Trophoblast cell (in vitro differentiated cells and primary cell): Measurements from ENCODE around the gene ANGPTL7.
A peak's percentile ranks its signal among the peaks of the same experiment; 100 is the strongest.

Source experiments
- DNase-seq, 2 donors: peaks; one replicate each; pipeline ENCODE4 v3.0.0-alpha.2; 2016
- H2AFZ ChIP-seq: 2 replicates; pipeline ENCODE4 v1.6.1; 2013; ENCODE audit warnings: low read length, moderate library complexity, mild to moderate bottlenecking; ENCODE audit not compliant: insufficient read depth, poor library complexity
- H2AK5ac ChIP-seq: 2 replicates; pipeline ENCODE4 v1.6.1; 2013; ENCODE audit warnings: mild to moderate bottlenecking, low read length
- H2BK120ac ChIP-seq: 2 replicates; pipeline ENCODE4 v1.6.1; 2013; ENCODE audit warnings: low read length, mild to moderate bottlenecking, moderate library complexity; ENCODE audit not compliant: insufficient read depth, poor library complexity
- H2BK12ac ChIP-seq: 2 replicates; pipeline ENCODE4 v1.6.1; 2013; ENCODE audit warnings: mild to moderate bottlenecking, low read length, moderate library complexity
- H2BK5ac ChIP-seq: 2 replicates; pipeline ENCODE4 v1.6.1; 2013; ENCODE audit warnings: low read length, low read depth, moderate library complexity, mild to moderate bottlenecking; ENCODE audit not compliant: poor library complexity
- H3K14ac ChIP-seq: 2 replicates; pipeline ENCODE4 v1.6.1; 2013; ENCODE audit warnings: mild to moderate bottlenecking, low read length
- H3K18ac ChIP-seq: 2 replicates; pipeline ENCODE4 v1.6.1; 2013; ENCODE audit warnings: mild to moderate bottlenecking, low read length
- H3K23ac ChIP-seq: 2 replicates; pipeline ENCODE4 v1.6.1; 2013; ENCODE audit warnings: low read length
- H3K27ac ChIP-seq: 2 replicates; pipeline ENCODE4 v1.5.1; 2013; ENCODE audit warnings: low read depth, mild to moderate bottlenecking, inconsistent platforms, low read length, moderate library complexity
- H3K27me3 ChIP-seq: 2 replicates; pipeline ENCODE4 v1.6.1; 2013; ENCODE audit warnings: inconsistent platforms, mild to moderate bottlenecking, low read length, moderate library complexity; ENCODE audit not compliant: insufficient read depth
- H3K36me3 ChIP-seq, 2 experiments: 1 replicate in 1 of 2; 2 replicates in 1 of 2; pipeline ENCODE4 v1.6.1; 2013; ENCODE audit warnings: low read length in 2 of 2, mild to moderate bottlenecking in 2 of 2, moderate library complexity in 1 of 2; ENCODE audit not compliant: insufficient read depth in 2 of 2, control insufficient read depth in 1 of 2
- H3K4ac ChIP-seq: 2 replicates; pipeline ENCODE4 v1.6.1; 2013; ENCODE audit warnings: low read depth, mild to moderate bottlenecking, low read length, moderate library complexity
- H3K4me1 ChIP-seq, 2 experiments: 1 replicate in 1 of 2; 2 replicates in 1 of 2; pipeline ENCODE4 v1.6.1; 2013; ENCODE audit warnings: low read length in 2 of 2, mild to moderate bottlenecking in 2 of 2, moderate library complexity in 1 of 2; ENCODE audit not compliant: insufficient read depth in 2 of 2, control insufficient read depth in 1 of 2
- H3K4me2 ChIP-seq: 2 replicates; pipeline ENCODE4 v1.6.1; 2013; ENCODE audit warnings: inconsistent platforms, mild to moderate bottlenecking, low read length, moderate library complexity
- H3K4me3 ChIP-seq: 2 replicates; pipeline ENCODE4 v1.5.1; 2013; ENCODE audit warnings: mild to moderate bottlenecking, low read depth, low read length, inconsistent platforms
- H3K79me1 ChIP-seq: one replicate; pipeline ENCODE4 v1.6.1; 2013; ENCODE audit warnings: low read length
- H3K79me2 ChIP-seq: 2 replicates; pipeline ENCODE4 v1.6.1; 2013; ENCODE audit warnings: low read length, mild to moderate bottlenecking; ENCODE audit not compliant: control insufficient read depth, insufficient read depth, poor library complexity
- H3K9ac ChIP-seq: 2 replicates; pipeline ENCODE4 v1.6.1; 2013; ENCODE audit warnings: mild to moderate bottlenecking, low read length
- H3K9me3 ChIP-seq: 2 replicates; pipeline ENCODE4 v1.6.1; 2013; ENCODE audit warnings: low read depth, mild to moderate bottlenecking, control low read depth, inconsistent platforms, low read length; ENCODE audit not compliant: insufficient read depth
- H4K12ac ChIP-seq: 2 replicates; pipeline ENCODE4 v1.6.1; 2013; ENCODE audit warnings: low read depth, mild to moderate bottlenecking, low read length, moderate library complexity
- H4K8ac ChIP-seq: 2 replicates; pipeline ENCODE4 v1.6.1; 2013; ENCODE audit warnings: low read depth, mild to moderate bottlenecking, low read length, moderate library complexity
- H4K91ac ChIP-seq: one replicate; pipeline ENCODE4 v1.6.1; 2013; ENCODE audit warnings: low read depth, mild to moderate bottlenecking, low read length, moderate library complexity
- WGBS: extraction: QIAGEN DNeasy Blood & Tissue Kit; methylation state at CpG from one replicate; pipeline ENCODE4 v1.1.7; 2013; ENCODE audit warnings: missing lambda C conversion rate; ENCODE audit not compliant: insufficient read length, insufficient coverage; ENCODE audit errors: extremely low coverage; 5-methylcytosine and 5-hydroxymethylcytosine counted together

The ANGPTL7 gene

GRCh38 chr1:11175461-11175860 is 13.7 kb upstream of the ANGPTL7 start:
- no CpG with 5 or more reads among the region's 10 CpGs for WGBS

DNA sequence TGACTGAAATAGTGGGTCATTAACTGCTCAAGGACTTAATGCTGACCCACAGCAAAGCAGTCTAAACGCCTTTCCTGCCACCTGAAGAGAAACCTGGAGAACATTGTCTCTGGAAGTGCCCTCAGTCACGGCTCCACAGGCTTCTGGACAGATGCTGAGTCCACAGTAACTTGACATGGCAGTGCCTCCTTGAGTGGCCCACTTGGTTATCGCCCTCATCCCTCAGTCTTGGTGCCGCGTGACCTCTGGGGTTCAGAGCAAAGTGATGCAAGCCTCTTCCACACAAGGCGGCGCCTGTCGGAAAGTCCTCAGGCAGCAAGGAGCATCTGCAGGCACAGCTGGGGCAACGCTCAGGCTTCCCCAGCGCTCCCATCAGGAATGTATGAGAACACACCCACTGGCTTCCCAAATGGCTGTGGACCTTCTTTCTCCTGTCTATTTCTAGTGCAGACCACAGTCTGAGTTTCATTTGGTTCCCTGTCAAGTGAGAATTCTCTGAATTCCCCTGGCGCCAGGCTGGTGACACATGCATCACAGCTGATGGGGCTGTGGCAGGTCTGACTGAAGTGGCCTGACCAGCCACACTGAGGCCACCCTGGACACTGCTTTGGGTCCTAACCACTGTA is 13.0 kb upstream of the ANGPTL7 start:
- H3K36me3 ChIP-seq: peaks cover 0 to 4% of the 10 kb centered on the region in 2 experiments
- no peak overlapping the region for H2BK12ac ChIP-seq
- no peak overlapping the region for H4K12ac ChIP-seq
- H3K4ac ChIP-seq: no peak overlapping the region
- peak; percentile 81 to 93 for DNase-seq
- H3K9me3 ChIP-seq: no peaks in the 10 kb centered on the region
- no peaks in the 10 kb centered on the region for H3K79me1 ChIP-seq
- no peak overlapping the region for H2BK5ac ChIP-seq
- peak overlapping the region; percentile 12 for H4K91ac ChIP-seq
- H3K4me1 ChIP-seq: peaks cover 18 to 20% of the 10 kb centered on the region in 2 experiments
- no peaks in the 10 kb centered on the region for H3K27me3 ChIP-seq
- no peak overlapping the region for H3K4me3 ChIP-seq
- H3K79me2 ChIP-seq: no peaks in the 10 kb centered on the region
- H3K4me2 ChIP-seq: no peak overlapping the region
- H3K9ac ChIP-seq: no peak overlapping the region
- H4K8ac ChIP-seq: no peak overlapping the region
- peak overlapping the region; percentile 5 for H2AK5ac ChIP-seq
- no peak overlapping the region for H3K14ac ChIP-seq
- no peak overlapping the region for H2AFZ ChIP-seq
- H2BK120ac ChIP-seq: no peak overlapping the region
- no CpG with 5 or more reads among the region's 11 CpGs for WGBS
- H3K27ac ChIP-seq: peak overlapping the region; percentile 56
- H3K23ac ChIP-seq: no peak overlapping the region
- H3K18ac ChIP-seq: no peak overlapping the region

More at GRCh38 chr1:11175461-11175860, 13.7 kb upstream of the ANGPTL7 start:
- no peak overlapping the region for H3K14ac ChIP-seq
- no peaks in the 10 kb centered on the region for H3K79me2 ChIP-seq
- no peak overlapping the region for H3K4me2 ChIP-seq
- H3K36me3 ChIP-seq: peaks cover 0 to 4% of the 10 kb centered on the region in 2 experiments
- no peak overlapping the region for H2BK120ac ChIP-seq
- no peak overlapping the region for H3K18ac ChIP-seq
- no peak for DNase-seq
- no peaks in the 10 kb centered on the region for H3K9me3 ChIP-seq
- H3K27ac ChIP-seq: no peak overlapping the region
- no peak overlapping the region for H4K8ac ChIP-seq
- no peak overlapping the region for H4K12ac ChIP-seq
- no peak overlapping the region for H3K4me3 ChIP-seq
- no peak overlapping the region for H2AK5ac ChIP-seq
- no peak overlapping the region for H3K23ac ChIP-seq
- H3K4me1 ChIP-seq: peaks cover 18 to 20% of the 10 kb centered on the region in 2 experiments
- H3K79me1 ChIP-seq: no peaks in the 10 kb centered on the region
- no peaks in the 10 kb centered on the region for H3K27me3 ChIP-seq
- H2BK12ac ChIP-seq: no peak overlapping the region
- H3K4ac ChIP-seq: no peak overlapping the region
- no peak overlapping the region for H2BK5ac ChIP-seq
- no peak overlapping the region for H4K91ac ChIP-seq
- H3K9ac ChIP-seq: no peak overlapping the region
- H2AFZ ChIP-seq: no peak overlapping the region

- no peaks in the 10 kb centered on the region for H3K79me2 ChIP-seq
- no peak overlapping the region for H3K4me2 ChIP-seq
- H2BK12ac ChIP-seq: no peak overlapping the region
- H3K79me1 ChIP-seq: no peaks in the 10 kb centered on the region
- H2BK5ac ChIP-seq: no peak overlapping the region
- no CpG with 5 or more reads among the region's 7 CpGs for WGBS
- H4K91ac ChIP-seq: no peak overlapping the region
- no peak overlapping the region for H2AFZ ChIP-seq
- H3K27ac ChIP-seq: no peak overlapping the region
- no peak overlapping the region for H3K4ac ChIP-seq
- H3K9ac ChIP-seq: no peak overlapping the region
- no peaks in the 10 kb centered on the region for H3K9me3 ChIP-seq
- no peak overlapping the region for H4K12ac ChIP-seq
- H3K36me3 ChIP-seq: peaks cover 2 to 4% of the 10 kb centered on the region in 2 experiments
- no peak for DNase-seq
- H3K27me3 ChIP-seq: no peaks in the 10 kb centered on the region
- no peak overlapping the region for H2AK5ac ChIP-seq
- no peak overlapping the region for H3K14ac ChIP-seq
- H3K18ac ChIP-seq: no peak overlapping the region
- H3K4me3 ChIP-seq: no peak overlapping the region
- no peak overlapping the region for H4K8ac ChIP-seq
- H2BK120ac ChIP-seq: no peak overlapping the region
- H3K23ac ChIP-seq: no peak overlapping the region
- H3K4me1 ChIP-seq: peaks cover 18 to 20% of the 10 kb centered on the region in 2 experiments
Measured at GRCh38 chr1:11178021-11179015, 10.8 kb upstream of the ANGPTL7 start.

DNA sequence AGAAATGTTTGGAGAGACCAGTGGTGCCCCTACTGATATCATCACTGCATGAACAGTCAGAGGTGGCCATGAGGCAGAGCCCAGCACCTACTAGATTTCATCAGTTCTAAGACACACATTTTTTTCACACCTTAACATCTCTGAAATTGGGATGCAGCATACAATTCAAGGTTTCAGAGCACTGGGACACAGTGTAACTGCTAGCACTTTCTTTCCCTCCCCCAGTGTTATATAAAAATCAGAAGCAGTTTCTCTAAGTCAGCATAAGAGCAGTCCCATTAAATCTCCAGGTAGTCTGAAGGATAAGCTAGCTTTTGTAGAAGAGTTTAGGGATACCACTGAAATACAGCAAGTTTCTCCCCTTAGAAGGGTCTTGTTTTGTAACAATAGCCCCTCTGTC is 10.0 kb upstream of the ANGPTL7 start:
- no peak overlapping the region for H3K18ac ChIP-seq
- no peak overlapping the region for H4K12ac ChIP-seq
- no peak overlapping the region for H4K91ac ChIP-seq
- H3K9ac ChIP-seq: no peak overlapping the region
- H3K4me1 ChIP-seq: peaks cover 18 to 20% of the 10 kb centered on the region in 2 experiments
- H3K4ac ChIP-seq: no peak overlapping the region
- H3K79me1 ChIP-seq: no peaks in the 10 kb centered on the region
- H3K9me3 ChIP-seq: no peaks in the 10 kb centered on the region
- H2AFZ ChIP-seq: no peak overlapping the region
- H3K23ac ChIP-seq: no peak overlapping the region
- H2BK12ac ChIP-seq: no peak overlapping the region
- H2BK5ac ChIP-seq: no peak overlapping the region
- no peaks in the 10 kb centered on the region for H3K27me3 ChIP-seq
- no peak overlapping the region for H3K4me3 ChIP-seq
- H3K4me2 ChIP-seq: no peak overlapping the region
- no peak overlapping the region for H3K27ac ChIP-seq
- H3K79me2 ChIP-seq: no peaks in the 10 kb centered on the region
- H3K14ac ChIP-seq: no peak overlapping the region
- H2AK5ac ChIP-seq: no peak overlapping the region
- no peak overlapping the region for H2BK120ac ChIP-seq
- DNase-seq: no peak
- peaks cover 2 to 4% of the 10 kb centered on the region in 2 experiments for H3K36me3 ChIP-seq
- no peak overlapping the region for H4K8ac ChIP-seq
